RWPE1 (cell line): ENCODE measurements around the gene NECAP2.
A peak's percentile ranks its signal among the peaks of the same experiment; 100 is the strongest.

ENCODE experiments used
- CTCF ChIA-PET: fragments of 350-600 bp; sonication (Branson Sonifier 250); formaldehyde crosslinking; extraction: SDS; loops from one replicate; lab custom pipeline; 2021; lab: Yijun Ruan, JAX
- POLR2A ChIA-PET: fragments of 400-600 bp; formaldehyde crosslinking; extraction: SDS; loops from one replicate; lab custom pipeline; 2020; ENCODE audit warnings: antibody characterized with exemption; ENCODE audit not compliant: low non-redundant PET; lab: Yijun Ruan, JAX
- DNase-seq: peaks from one replicate; pipeline ENCODE4 v3.0.0; 2012; ENCODE audit warnings: low spot score
- H3K27ac ChIP-seq: fragments of 450-650 bp; 2 replicates; pipeline ENCODE4 v1.5.1; 2017
- CTCF ChIP-seq: fragments of 450-650 bp; conservative IDR thresholded peaks from 2 replicates; pipeline ENCODE4 v1.5.1; 2017; ENCODE audit warnings: low read depth, mild to moderate bottlenecking

The NECAP2 gene

DNA sequence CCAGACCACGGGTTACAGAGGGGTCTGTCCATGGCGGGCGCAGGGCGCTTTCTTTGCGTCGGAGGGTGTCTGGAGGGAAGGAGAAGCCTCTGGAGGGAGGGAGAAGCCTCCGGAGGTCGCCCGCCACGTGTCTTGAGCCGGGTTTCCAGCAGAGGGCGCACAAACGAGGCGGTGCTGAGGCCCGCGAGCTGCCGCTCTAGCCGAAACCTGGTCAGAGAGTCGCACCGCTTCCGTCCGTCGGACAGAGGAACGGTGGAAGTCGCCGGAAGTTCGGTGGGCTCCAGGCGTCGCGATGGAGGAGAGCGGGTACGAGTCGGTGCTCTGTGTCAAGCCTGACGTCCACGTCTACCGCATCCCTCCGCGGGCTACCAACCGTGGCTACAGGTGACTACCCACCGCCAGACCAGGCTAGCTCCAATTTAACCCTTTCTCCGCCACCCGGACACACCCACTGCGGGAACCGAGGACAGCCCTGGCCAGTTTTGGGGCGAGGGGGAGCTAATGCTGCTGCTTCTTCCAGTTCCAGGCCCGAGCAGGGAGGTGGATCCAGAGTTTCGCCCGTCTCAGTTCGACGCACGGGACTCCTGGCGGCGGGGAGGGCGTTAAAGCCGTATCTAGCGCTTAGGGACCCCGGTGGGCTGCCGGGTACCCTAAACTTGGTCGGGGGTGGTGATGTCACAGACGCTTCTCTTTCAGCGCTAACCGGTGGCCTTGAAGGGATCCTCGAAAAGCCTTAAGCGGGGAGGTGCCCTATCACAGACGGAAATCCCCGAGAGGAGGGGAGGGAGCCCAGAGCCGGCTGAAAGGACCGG, at the start of gene NECAP2:
NECAP2 (plus strand) TSS at position 255 of the 812 bp plus-strand sequence; CDS start at position 293, 38 bp downstream.
- peak within 1 kb of the TSS; percentile 75 for H3K27ac ChIP-seq
- ChIA-PET CTCF (interaction anchor here (0.6 to 2.1 kb wide), 16 partner anchors 9 to 1190 kb away, joined by 3 to 9 read pairs (median 4); no protein-coding TSS in a partner anchor), POLR2A (no interaction called here)
- peak; percentile 89 for DNase-seq
- peak; percentile 89 for TF ChIP-seq CTCF

DNA sequence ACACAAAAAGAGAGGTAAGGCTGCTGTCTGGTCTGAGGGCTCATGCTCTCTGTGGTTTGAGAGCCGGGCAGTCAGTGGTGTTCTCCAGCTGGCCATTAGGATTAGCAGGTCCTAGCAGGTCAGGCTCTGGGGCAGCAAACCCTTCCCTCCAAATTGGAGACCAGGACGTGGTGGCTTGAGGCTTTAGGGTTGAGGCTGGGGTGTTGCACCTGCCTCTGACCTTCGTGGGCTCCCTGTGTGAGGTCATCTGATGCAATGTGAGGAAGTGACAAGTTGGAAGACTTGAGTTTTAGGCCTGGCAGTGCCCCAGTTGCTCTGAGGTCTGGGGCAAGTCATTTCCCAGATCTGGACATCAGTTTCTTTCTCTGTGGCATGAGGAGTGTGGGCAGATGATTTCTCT, 49.1 kb upstream of the NECAP2 start:
- TF ChIP-seq CTCF = no peak
- H3K27ac ChIP-seq = peak overlapping the region; percentile 55
- POLR2A ChIA-PET = no interaction called here
- no peak for DNase-seq
- CTCF ChIA-PET = interaction anchor here (0.9 kb wide), 1 partner anchor 44 kb away, joined by 4 read pairs; no protein-coding TSS in a partner anchor

GRCh38 chr1:16392740-16393569, 47.6 kb upstream of the NECAP2 start:
- POLR2A ChIA-PET = no interaction called here
- H3K27ac ChIP-seq = peak overlapping the region; percentile 55
- TF ChIP-seq CTCF = no peak
- DNase-seq = no peak
- CTCF ChIA-PET = interaction anchor here (0.6 to 0.9 kb wide), 5 partner anchors 13 to 506 kb away, joined by 3 to 8 read pairs (median 3); partner anchors contain the start of gene NECAP2

DNA sequence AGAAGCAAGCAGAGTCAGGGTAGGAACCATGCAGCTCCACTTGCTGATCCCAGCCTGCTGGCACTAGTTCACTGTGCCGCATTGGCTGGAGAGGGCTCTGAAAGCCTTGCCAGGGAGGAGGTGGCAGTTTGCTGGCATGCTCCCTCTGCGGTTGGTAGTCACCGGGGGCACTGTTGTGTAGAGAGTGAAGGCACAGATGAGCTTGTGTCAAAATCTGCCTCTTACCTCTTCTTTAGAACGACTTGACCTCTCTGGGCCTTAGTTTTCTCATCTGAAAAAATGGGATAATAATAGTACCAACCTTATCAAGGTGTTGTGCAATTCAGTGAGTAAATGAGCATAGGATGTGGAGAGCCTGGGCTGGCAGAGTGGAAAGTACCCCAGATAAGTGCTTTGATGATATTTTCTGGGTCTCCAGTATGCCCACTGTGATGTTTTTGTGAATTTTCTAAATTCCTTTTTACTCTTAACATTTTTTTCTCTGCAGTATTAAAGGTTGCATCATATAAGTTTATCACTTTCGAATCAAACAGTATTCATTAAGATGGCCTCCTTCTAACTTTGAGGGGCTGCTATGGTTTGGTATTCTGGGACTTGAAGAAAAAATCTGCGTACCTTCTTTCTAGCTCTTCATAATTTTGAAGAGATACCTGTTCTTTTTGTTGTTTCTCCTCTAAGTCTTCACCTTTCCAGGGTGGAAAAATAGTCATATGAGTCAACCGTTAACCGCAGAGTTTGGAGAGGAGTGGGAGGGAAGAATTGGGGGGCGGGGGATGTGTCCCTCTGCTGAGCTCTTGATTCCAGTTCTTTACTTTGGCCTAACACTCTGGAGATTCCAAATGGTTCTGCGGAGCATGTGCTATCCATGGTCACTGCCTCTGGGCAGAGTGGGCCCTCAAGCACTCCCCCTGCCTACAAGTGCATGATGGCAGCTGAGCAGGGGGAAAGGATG, 46.7 kb upstream of the NECAP2 start:
- peak overlapping the region; percentile 88 for H3K27ac ChIP-seq
- ChIA-PET POLR2A (no interaction called here), CTCF (interaction anchor here (0.6 to 0.7 kb wide), 3 partner anchors 10 to 507 kb away, joined by 3 read pairs; no protein-coding TSS in a partner anchor)
- no peak for DNase-seq
- TF ChIP-seq CTCF = no peak

DNA sequence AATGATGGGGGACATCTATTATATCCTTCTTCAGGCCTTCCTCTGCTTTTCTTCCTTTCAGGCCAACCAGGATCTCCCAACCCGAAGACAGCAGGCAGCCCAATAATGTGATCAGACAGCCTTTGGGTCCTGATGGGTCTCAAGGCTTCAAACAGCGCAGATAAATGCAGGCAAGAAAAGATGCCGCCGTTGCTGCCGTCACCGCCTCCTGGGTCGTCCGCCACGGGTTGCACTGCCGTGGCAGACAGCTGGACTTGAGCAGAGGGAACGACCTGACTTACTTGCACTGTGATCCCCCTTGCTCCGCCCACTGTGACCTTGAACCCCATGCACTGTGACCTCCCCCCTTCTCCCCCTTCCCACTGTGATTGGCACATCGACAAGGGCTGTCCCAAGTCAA, 45.5 kb upstream of the NECAP2 start:
- peak overlapping the region; percentile 88 for H3K27ac ChIP-seq
- ChIA-PET CTCF (no interaction called here), POLR2A (no interaction called here)
- no peak for TF ChIP-seq CTCF
- no peak for DNase-seq
